ENCODE measurements around the gene ZNF431. TPM values are rescaled to one million over a fixed set of nuclear protein-coding genes. Genes with fewer than 3 reads are reported as not detected.

Gene ZNF431
- total and polyA plus RNA-seq, 2 of the 8 experiments (the other 6 are each of a cell fraction or from before 2014, with no cell fraction given), result 6.7 to 43.2 TPM

DNA sequence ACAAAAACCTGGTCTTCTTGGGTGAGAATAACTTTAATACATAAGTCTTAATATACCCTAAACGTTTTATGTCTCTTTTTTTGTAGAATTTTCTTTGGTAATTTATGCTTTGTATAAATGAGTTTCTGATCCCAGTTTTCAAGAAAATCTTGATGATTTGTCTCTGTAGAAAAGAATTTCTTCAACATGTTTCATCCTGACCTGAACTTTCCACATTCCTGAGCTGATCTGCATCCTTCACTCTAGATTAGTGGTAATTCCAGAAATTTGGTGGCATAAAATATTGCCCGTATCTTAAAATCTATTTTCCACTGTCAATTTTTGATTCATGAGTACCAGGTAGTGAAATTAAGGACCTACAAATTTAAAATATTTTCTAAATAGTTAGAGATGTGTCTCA is 43.5 kb upstream of the ZNF431 start:
- no peak overlapping the region for H2BK5ac ChIP-seq (ENCODE audit: low read depth, low read length)
- H3K18ac ChIP-seq (ENCODE audit: extremely low read depth, low read length), result no peak overlapping the region
- no peaks in the 10 kb centered on the region for H3K27me3 ChIP-seq (replicated peaks in 1 of 4; ENCODE audit: control insufficient read depth in 3 of 4, extremely low read depth in 1 of 4, insufficient read depth in 3 of 4, low read length in 3 of 4)
- DNase-seq (ENCODE audit: low read depth in 1 of 2, low spot score in 2 of 2) (no peak), FAIRE-seq (no peak)
- peaks cover 0 to 4% (median 0%) of the 10 kb centered on the region in 4 experiments; a peak in 3 of 7 replicates for H3K4me1 ChIP-seq (replicated peaks in 1 of 4; ENCODE audit: control insufficient read depth in 3 of 4, insufficient read depth in 4 of 4, low read length in 3 of 4)
- H4K5ac ChIP-seq (ENCODE audit: insufficient read length, low read depth, low read length), result no peak overlapping the region
- H4K20me1 ChIP-seq (replicated peaks in 1 of 2; ENCODE audit: control insufficient read depth in 1 of 2, insufficient read depth in 2 of 2, low read length in 2 of 2), result peaks cover 0 to 1% of the 10 kb centered on the region in 2 experiments
- no peak overlapping the region for H2AK5ac ChIP-seq (ENCODE audit: low read depth, low read length)
- no peak overlapping the region for H2BK120ac ChIP-seq (replicated peaks; ENCODE audit: low read depth, low read length)
- no peak overlapping the region for H2BK20ac ChIP-seq (ENCODE audit: low read length)
- H3K4ac ChIP-seq (replicated peaks; ENCODE audit: insufficient read length, low read depth, low read length), result no peak overlapping the region
- H3K23ac ChIP-seq (ENCODE audit: insufficient read length), result no peak overlapping the region
- no peak overlapping the region for H4K8ac ChIP-seq (ENCODE audit: extremely low read depth, insufficient read depth, low read length)
- no peak overlapping the region for H2BK15ac ChIP-seq (ENCODE audit: low read length)
- no peak overlapping the region for H4K91ac ChIP-seq (replicated peaks; ENCODE audit: insufficient read length, low read length)
- no peaks in the 10 kb centered on the region; a peak in 1 of 4 replicates for H3K9me3 ChIP-seq (ENCODE audit: insufficient read depth in 2 of 2, low read depth in 1 of 2, low read length in 1 of 2)
- H2AFZ ChIP-seq (ENCODE audit: low read length), result no peak overlapping the region
- no peak overlapping the region for H3K56ac ChIP-seq (replicated peaks; ENCODE audit: insufficient read length, low read depth, low read length)
- 75% methylated on average over 2 of the region's 2 CpGs; no CpG with 5 or more reads in 1 of the 2 experiments for WGBS, 2 experiments (ENCODE audit: extremely low coverage in 1 of 2, insufficient coverage in 1 of 2, insufficient read length in 1 of 2, insufficient replicate concordance in 2 of 2, low coverage in 1 of 2, low lambda C conversion rate in 2 of 2, missing lambda C conversion rate in 1 of 2)
- no peak overlapping the region for H3K4me2 ChIP-seq (ENCODE audit: insufficient read depth in 1 of 2, low read depth in 2 of 2, low read length in 2 of 2)
- H3K14ac ChIP-seq (ENCODE audit: insufficient read length), result no peak overlapping the region
- H3K4me3 ChIP-seq (ENCODE audit: extremely low read depth in 1 of 4, insufficient read depth in 2 of 4, low read depth in 3 of 4, low read length in 4 of 4), result no peak overlapping the region
- ChIA-PET POLR2A (ENCODE audit: partially characterized antibody) (interaction anchor here (0.7 kb wide), 2 partner anchors 12 to 54 kb away, joined by 3 read pairs; no protein-coding TSS in a partner anchor), CTCF (ENCODE audit: partially characterized antibody) (interaction anchor here (1.1 kb wide), 1 partner anchor 11 kb away, joined by 4 read pairs; no protein-coding TSS in a partner anchor)
- no peak overlapping the region for H3K9ac ChIP-seq (replicated peaks in 1 of 4; ENCODE audit: extremely low read depth in 1 of 4, low read depth in 3 of 4, low read length in 3 of 4)
- no peaks in the 10 kb centered on the region for H3K23me2 ChIP-seq (ENCODE audit: low read depth, low read length)
- peaks cover 0 to 35% of the 10 kb centered on the region in 2 experiments; a peak in 3 of 4 replicates for H3K79me2 ChIP-seq (ENCODE audit: control insufficient read depth in 1 of 2, insufficient read depth in 2 of 2, low read length in 2 of 2)
- peaks cover 0 to 60% (median 9%) of the 10 kb centered on the region in 4 experiments; a peak in 3 of 8 replicates for H3K36me3 ChIP-seq (ENCODE audit: control insufficient read depth in 2 of 4, insufficient read depth in 4 of 4, low read length in 3 of 4)
- peaks cover 2% of the 10 kb centered on the region; the same call in 1 of the 2 replicates for H3K79me1 ChIP-seq (ENCODE audit: low read depth, low read length)
- no peak overlapping the region for H2BK12ac ChIP-seq (ENCODE audit: low read depth, low read length)
- TF ChIP-seq CHD1 (IDR thresholded peaks at IDR 0.05; ENCODE audit: low read depth, low read length), result no peak
- TF ChIP-seq RBBP5 (IDR thresholded peaks at IDR 0.05; ENCODE audit: borderline replicate concordance, low read depth, low read length), result no peak
- no peak for TF ChIP-seq POLR2AphosphoS5 (IDR thresholded peaks at IDR 0.05; ENCODE audit: low read depth, low read length)
- no peak for TF ChIP-seq GABPA (IDR thresholded peaks at IDR 0.05; ENCODE audit: borderline replicate concordance, insufficient read depth, low read length)
- no peak for TF ChIP-seq POLR2A (IDR thresholded peaks at IDR 0.05; ENCODE audit: control extremely low read depth in 1 of 2, low read depth in 2 of 2, low read length in 2 of 2)
- no peak for TF ChIP-seq E2F6 (IDR thresholded peaks at IDR 0.05)
- no peak for TF ChIP-seq FOSL1 (IDR thresholded peaks at IDR 0.05; ENCODE audit: insufficient read depth, low read depth, low read length)
- TF ChIP-seq ATF3 (IDR thresholded peaks at IDR 0.05; ENCODE audit: insufficient read depth, low read depth, low read length), result no peak
- TF ChIP-seq SP1 (IDR thresholded peaks at IDR 0.05; ENCODE audit: low read depth, low read length), result no peak
- TF ChIP-seq SAP30 (IDR thresholded peaks at IDR 0.05; ENCODE audit: insufficient read depth, insufficient replicate concordance, low read length), result no peak
- no peak for TF ChIP-seq CTBP2 (IDR thresholded peaks at IDR 0.05; ENCODE audit: borderline replicate concordance, insufficient read depth, insufficient read length, low read length)
- no peak overlapping the region for H3K27ac ChIP-seq (ENCODE audit: low read depth, low read length)
